Liver (tissue), 3 donors: Measurements from ENCODE around the gene TMED9.

Source experiments
- ATF3 ChIP-seq: IDR thresholded peaks from 2 replicates; pipeline ENCODE4 v1.6.1; 2016; ENCODE audit warnings: antibody characterized with exemption
- EGR1 ChIP-seq, 2 donors: IDR thresholded peaks; 2 replicates each; pipeline ENCODE4 v1.6.1; 2016 to 2018; ENCODE audit warnings: antibody characterized with exemption in 2 of 2, low read depth in 2 of 2
- MAX ChIP-seq: IDR thresholded peaks from 2 replicates; pipeline ENCODE4 v1.6.1; 2016; ENCODE audit warnings: antibody characterized with exemption
- REST ChIP-seq: IDR thresholded peaks from 2 replicates; pipeline ENCODE4 v1.6.1; 2016; ENCODE audit warnings: antibody characterized with exemption, mild to moderate bottlenecking
- YY1 ChIP-seq: IDR thresholded peaks from 2 replicates; pipeline ENCODE4 v1.6.1; 2016; ENCODE audit warnings: antibody characterized with exemption, mild to moderate bottlenecking
- TF ChIP-seq, protein P1 (sequence below): fragments of 150-350 bp; IDR thresholded peaks from 2 replicates; pipeline ENCODE4 v1.5.1; 2017; ENCODE audit warnings: improper control_type of control experiment, low read depth, low read length; ENCODE audit not compliant: missing input control
- donor health status: healthy.
- donor health status: healthy.

DNA sequence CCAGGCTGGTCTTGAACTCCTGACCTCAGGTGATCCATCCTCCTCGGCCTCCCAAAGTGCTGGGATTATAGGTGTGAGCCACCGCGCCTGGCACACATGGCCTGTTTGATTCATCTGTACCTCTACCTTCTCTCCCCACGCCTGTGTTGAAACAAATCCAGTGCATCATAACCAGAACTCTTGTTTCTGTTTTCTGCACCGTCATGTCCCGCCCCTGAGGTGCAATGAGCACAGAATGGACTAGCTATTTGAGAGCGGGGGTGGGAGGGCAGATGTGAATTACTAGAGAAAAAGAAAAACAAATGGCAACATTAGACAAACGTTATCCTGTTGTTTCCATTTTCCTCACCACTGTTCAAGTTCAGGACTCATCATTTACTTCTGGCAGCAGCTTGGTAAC, 27.0 kb upstream of the TMED9 start:
- TF ChIP-seq YY1 (no peak), MAX (no peak), ATF3 (no peak), EGR1 (IDR thresholded peaks at IDR 0.05; ENCODE audit: low read depth in 2 of 2) (no peak), REST (no peak)
- TF ChIP-seq, protein P1, sequence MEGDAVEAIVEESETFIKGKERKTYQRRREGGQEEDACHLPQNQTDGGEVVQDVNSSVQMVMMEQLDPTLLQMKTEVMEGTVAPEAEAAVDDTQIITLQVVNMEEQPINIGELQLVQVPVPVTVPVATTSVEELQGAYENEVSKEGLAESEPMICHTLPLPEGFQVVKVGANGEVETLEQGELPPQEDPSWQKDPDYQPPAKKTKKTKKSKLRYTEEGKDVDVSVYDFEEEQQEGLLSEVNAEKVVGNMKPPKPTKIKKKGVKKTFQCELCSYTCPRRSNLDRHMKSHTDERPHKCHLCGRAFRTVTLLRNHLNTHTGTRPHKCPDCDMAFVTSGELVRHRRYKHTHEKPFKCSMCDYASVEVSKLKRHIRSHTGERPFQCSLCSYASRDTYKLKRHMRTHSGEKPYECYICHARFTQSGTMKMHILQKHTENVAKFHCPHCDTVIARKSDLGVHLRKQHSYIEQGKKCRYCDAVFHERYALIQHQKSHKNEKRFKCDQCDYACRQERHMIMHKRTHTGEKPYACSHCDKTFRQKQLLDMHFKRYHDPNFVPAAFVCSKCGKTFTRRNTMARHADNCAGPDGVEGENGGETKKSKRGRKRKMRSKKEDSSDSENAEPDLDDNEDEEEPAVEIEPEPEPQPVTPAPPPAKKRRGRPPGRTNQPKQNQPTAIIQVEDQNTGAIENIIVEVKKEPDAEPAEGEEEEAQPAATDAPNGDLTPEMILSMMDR = no peak
